Activated T-cell treated with anti-CD3 and anti-CD28 coated beads, Interleukin-2, amount 50 U/mL, for 24 hours (primary cell): ENCODE measurements around the gene PRSS48.

Experiments used
- DNase-seq: peaks from one replicate; pipeline ENCODE4 v3.0.0-alpha.2; 2020
- H3K27ac Mint-ChIP-seq: 2 replicates; pipeline ENCODE4 v1.8.0; 2020; ENCODE audit warnings: mild to moderate bottlenecking, mixed read lengths
- H3K27me3 Mint-ChIP-seq: 2 replicates; pipeline ENCODE4 v1.8.0; 2020; ENCODE audit warnings: mixed read lengths
- H3K36me3 Mint-ChIP-seq: 2 replicates; pipeline ENCODE4 v1.8.0; 2020; ENCODE audit warnings: low read depth, mixed read lengths
- H3K4me1 Mint-ChIP-seq: 2 replicates; pipeline ENCODE4 v1.8.0; 2020; ENCODE audit warnings: low read depth, mixed read lengths
- H3K4me3 Mint-ChIP-seq: 2 replicates; pipeline ENCODE4 v1.8.0; 2020; ENCODE audit warnings: mild to moderate bottlenecking, moderate library complexity, mixed read lengths
- H3K9me3 Mint-ChIP-seq: 2 replicates; pipeline ENCODE4 v1.8.0; 2020; ENCODE audit warnings: mixed read lengths

PRSS48 gene

GRCh38 chr4:151291485-151291884 lies 14.5 kb downstream of the PRSS48 start:
- no peak overlapping the region for H3K4me3 Mint-ChIP-seq
- H3K4me1 Mint-ChIP-seq: no peaks in the 10 kb centered on the region
- no peaks in the 10 kb centered on the region for H3K27me3 Mint-ChIP-seq
- DNase-seq: no peak
- H3K36me3 Mint-ChIP-seq: no peaks in the 10 kb centered on the region
- H3K9me3 Mint-ChIP-seq: no peaks in the 10 kb centered on the region
- H3K27ac Mint-ChIP-seq: no peak overlapping the region

GRCh38 chr4:151292038-151292437 lies 15.1 kb downstream of the PRSS48 start:
- no peak overlapping the region for H3K4me3 Mint-ChIP-seq
- DNase-seq: no peak
- H3K27me3 Mint-ChIP-seq: no peaks in the 10 kb centered on the region
- no peaks in the 10 kb centered on the region for H3K9me3 Mint-ChIP-seq
- H3K4me1 Mint-ChIP-seq: no peaks in the 10 kb centered on the region
- no peaks in the 10 kb centered on the region for H3K36me3 Mint-ChIP-seq
- no peak overlapping the region for H3K27ac Mint-ChIP-seq

- Mint-ChIP-seq H3K36me3 (no peaks in the 10 kb centered on the region), H3K27ac (no peak overlapping the region), H3K9me3 (no peaks in the 10 kb centered on the region), H3K27me3 (no peaks in the 10 kb centered on the region), H3K4me1 (no peaks in the 10 kb centered on the region), H3K4me3 (no peak overlapping the region)
- DNase-seq: no peak
Measured at GRCh38 chr4:151294833-151295496, 18.0 kb downstream of the PRSS48 start.

- Mint-ChIP-seq H3K36me3 (no peaks in the 10 kb centered on the region), H3K4me1 (no peaks in the 10 kb centered on the region), H3K9me3 (no peaks in the 10 kb centered on the region), H3K27me3 (no peaks in the 10 kb centered on the region), H3K4me3 (no peak overlapping the region), H3K27ac (no peak overlapping the region)
- no peak for DNase-seq
Measured at GRCh38 chr4:151296227-151296626, 19.3 kb downstream of the PRSS48 start.

- Mint-ChIP-seq H3K9me3 (no peaks in the 10 kb centered on the region), H3K4me3 (no peak overlapping the region), H3K36me3 (no peaks in the 10 kb centered on the region), H3K27me3 (peaks cover 3% of the 10 kb centered on the region), H3K4me1 (no peaks in the 10 kb centered on the region), H3K27ac (no peak overlapping the region)
- DNase-seq: no peak
Measured at GRCh38 chr4:151297170-151297569, 20.2 kb downstream of the PRSS48 start.

- H3K27ac Mint-ChIP-seq: no peak overlapping the region
- no peaks in the 10 kb centered on the region for H3K36me3 Mint-ChIP-seq
- no peak for DNase-seq
- H3K4me1 Mint-ChIP-seq: peaks cover 2% of the 10 kb centered on the region
- no peaks in the 10 kb centered on the region for H3K9me3 Mint-ChIP-seq
- H3K27me3 Mint-ChIP-seq: peaks cover 13% of the 10 kb centered on the region
- H3K4me3 Mint-ChIP-seq: no peak overlapping the region
Measured at GRCh38 chr4:151302432-151302831, 25.5 kb downstream of the PRSS48 start.

GRCh38 chr4:151304226-151304625 lies 27.3 kb downstream of the PRSS48 start:
- Mint-ChIP-seq H3K36me3 (no peaks in the 10 kb centered on the region), H3K27me3 (peaks cover 15% of the 10 kb centered on the region), H3K4me1 (peaks cover 2% of the 10 kb centered on the region), H3K9me3 (no peaks in the 10 kb centered on the region), H3K4me3 (no peak overlapping the region), H3K27ac (no peak overlapping the region)
- DNase-seq: no peak

- H3K4me3 Mint-ChIP-seq: no peak overlapping the region
- H3K4me1 Mint-ChIP-seq: peaks cover 2% of the 10 kb centered on the region
- no peaks in the 10 kb centered on the region for H3K36me3 Mint-ChIP-seq
- no peak overlapping the region for H3K27ac Mint-ChIP-seq
- H3K9me3 Mint-ChIP-seq: no peaks in the 10 kb centered on the region
- H3K27me3 Mint-ChIP-seq: peaks cover 15% of the 10 kb centered on the region
- DNase-seq: no peak
Measured at GRCh38 chr4:151304755-151305154, 27.8 kb downstream of the PRSS48 start.

GRCh38 chr4:151310124-151310728 lies 33.3 kb downstream of the PRSS48 start:
- Mint-ChIP-seq H3K4me1 (no peaks in the 10 kb centered on the region), H3K27ac (no peak overlapping the region), H3K4me3 (no peak overlapping the region), H3K9me3 (no peaks in the 10 kb centered on the region), H3K27me3 (peaks cover 5% of the 10 kb centered on the region), H3K36me3 (no peaks in the 10 kb centered on the region)
- DNase-seq: no peak

GRCh38 chr4:151313306-151314009 lies 36.5 kb downstream of the PRSS48 start:
- no peak for DNase-seq
- no peaks in the 10 kb centered on the region for H3K36me3 Mint-ChIP-seq
- H3K27ac Mint-ChIP-seq: no peak overlapping the region
- H3K9me3 Mint-ChIP-seq: no peaks in the 10 kb centered on the region
- H3K4me3 Mint-ChIP-seq: no peak overlapping the region
- no peaks in the 10 kb centered on the region for H3K4me1 Mint-ChIP-seq
- H3K27me3 Mint-ChIP-seq: peaks cover 14% of the 10 kb centered on the region

- Mint-ChIP-seq H3K27ac (no peak overlapping the region), H3K36me3 (no peaks in the 10 kb centered on the region), H3K4me1 (no peaks in the 10 kb centered on the region), H3K4me3 (no peak overlapping the region), H3K27me3 (peaks cover 14% of the 10 kb centered on the region), H3K9me3 (no peaks in the 10 kb centered on the region)
- no peak for DNase-seq
Measured at GRCh38 chr4:151314010-151314355, 37.0 kb downstream of the PRSS48 start.

GRCh38 chr4:151314479-151314878 lies 37.5 kb downstream of the PRSS48 start:
- Mint-ChIP-seq H3K27me3 (peaks cover 14% of the 10 kb centered on the region), H3K4me3 (no peak overlapping the region), H3K4me1 (no peaks in the 10 kb centered on the region), H3K9me3 (no peaks in the 10 kb centered on the region), H3K36me3 (no peaks in the 10 kb centered on the region), H3K27ac (no peak overlapping the region)
- no peak for DNase-seq

GRCh38 chr4:151315212-151315886 lies 38.4 kb downstream of the PRSS48 start:
- Mint-ChIP-seq H3K27me3 (peaks cover 22% of the 10 kb centered on the region), H3K4me1 (no peaks in the 10 kb centered on the region), H3K27ac (no peak overlapping the region), H3K36me3 (no peaks in the 10 kb centered on the region), H3K9me3 (no peaks in the 10 kb centered on the region), H3K4me3 (no peak overlapping the region)
- no peak for DNase-seq

GRCh38 chr4:151316645-151317044 lies 39.7 kb downstream of the PRSS48 start:
- H3K36me3 Mint-ChIP-seq: no peaks in the 10 kb centered on the region
- no peaks in the 10 kb centered on the region for H3K9me3 Mint-ChIP-seq
- no peak for DNase-seq
- no peaks in the 10 kb centered on the region for H3K4me1 Mint-ChIP-seq
- H3K27ac Mint-ChIP-seq: no peak overlapping the region
- peaks cover 34% of the 10 kb centered on the region for H3K27me3 Mint-ChIP-seq
- no peak overlapping the region for H3K4me3 Mint-ChIP-seq
